ENCODE results near the gene TPRG1L. TPM values are rescaled to one million over a fixed set of nuclear protein-coding genes. Genes with fewer than 3 reads are reported as not detected.

TPRG1L gene
- total and polyA plus RNA-seq, 5 donors = 35.8 to 51.4 (median 46.6) TPM

DNA sequence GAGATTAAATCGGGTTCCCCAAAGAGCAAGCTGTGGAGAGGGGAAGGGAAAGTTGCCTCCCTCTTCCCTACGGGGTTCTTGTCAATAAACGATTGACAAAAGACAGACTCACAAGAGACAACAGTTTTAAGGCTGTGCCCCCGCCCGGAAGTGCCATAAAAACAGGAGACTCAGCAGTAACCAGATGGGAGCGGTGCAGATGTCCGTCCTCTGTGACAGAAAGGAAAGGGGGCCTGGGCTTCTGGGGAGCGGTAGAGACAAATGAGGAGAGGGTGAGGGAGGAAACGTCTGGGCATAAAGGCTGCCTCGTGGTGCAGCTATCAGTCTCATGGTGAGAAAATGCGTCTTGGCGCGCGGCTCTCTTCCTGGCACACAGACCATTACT lies 33.4 kb downstream of the TPRG1L start:
- peak in 1 of 3 donors; percentile 2 for DNase-seq
- Histone ChIP-seq H3K27me3 (ENCODE audit: control insufficient read depth, insufficient read depth) (no peaks in the 10 kb centered on the region), H3K27ac (ENCODE audit: low read length) (no peak overlapping the region), H3K4me3 (ENCODE audit: low read length) (no peak overlapping the region), H3K9me3 (ENCODE audit: control insufficient read depth, low read length) (no peaks in the 10 kb centered on the region), H3K4me1 (ENCODE audit: control insufficient read depth, insufficient read depth, low read length) (no peaks in the 10 kb centered on the region)
- WGBS = 58% methylated on average over 14 of the region's 14 CpGs
- ATAC-seq = no peak
- intact Hi-C loops (cut with DNase I) = no loop called here

DNA sequence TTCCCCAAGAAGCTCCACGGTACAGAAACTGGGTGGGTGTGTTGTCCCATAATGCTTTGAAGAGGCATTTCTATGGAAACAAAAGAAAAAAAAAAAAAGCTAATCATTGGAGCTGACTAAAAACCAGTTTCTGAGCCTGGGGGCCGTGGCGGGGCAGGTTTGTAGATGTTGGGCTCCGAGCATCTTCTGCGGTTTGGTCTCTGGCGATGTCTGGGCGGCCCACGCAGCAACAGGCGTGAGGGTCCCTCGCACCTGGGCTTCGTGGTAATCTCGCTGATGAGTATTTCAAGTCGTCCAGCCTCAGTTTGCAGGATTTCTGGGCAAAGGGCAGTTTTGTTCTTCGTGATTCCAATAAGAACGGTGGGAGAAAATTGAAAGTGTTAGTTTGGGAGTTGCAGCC lies 34.3 kb downstream of the TPRG1L start:
- H3K27me3 ChIP-seq (ENCODE audit: control insufficient read depth, insufficient read depth) = no peaks in the 10 kb centered on the region
- H3K4me1 ChIP-seq (ENCODE audit: control insufficient read depth, insufficient read depth, low read length) = no peaks in the 10 kb centered on the region
- ATAC-seq = no peak
- intact Hi-C loops (cut with DNase I) = no loop called here
- no peak for DNase-seq
- H3K9me3 ChIP-seq (ENCODE audit: control insufficient read depth, low read length) = no peaks in the 10 kb centered on the region
- no peak overlapping the region for H3K4me3 ChIP-seq (ENCODE audit: low read length)
- no peak overlapping the region for H3K27ac ChIP-seq (ENCODE audit: low read length)
- 81% methylated on average over 15 of the region's 15 CpGs for WGBS

DNA sequence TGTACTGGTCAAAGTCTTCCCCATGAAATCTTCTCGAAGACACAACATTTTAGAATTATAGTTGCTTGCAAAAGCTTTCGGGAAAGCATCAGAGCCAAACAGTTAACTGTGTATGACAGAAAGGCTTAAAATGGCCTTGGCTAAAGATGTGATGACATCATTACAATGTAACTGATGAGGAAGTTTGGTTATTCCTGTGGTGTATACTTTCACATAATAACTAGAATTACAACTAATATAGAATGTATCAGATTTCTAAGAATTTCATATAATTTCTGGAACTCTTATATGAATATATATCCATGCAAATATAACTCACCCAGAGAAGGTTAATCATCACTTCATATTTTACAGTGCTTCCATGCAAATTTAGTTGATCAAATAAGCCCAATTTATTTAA lies 35.9 kb downstream of the TPRG1L start:
- H3K4me1 ChIP-seq (ENCODE audit: control insufficient read depth, insufficient read depth, low read length) = no peaks in the 10 kb centered on the region
- no peaks in the 10 kb centered on the region for H3K9me3 ChIP-seq (ENCODE audit: control insufficient read depth, low read length)
- intact Hi-C loops (cut with DNase I) = no loop called here
- 70% methylated on average over 2 of the region's 2 CpGs for WGBS
- ATAC-seq (no peak), DNase-seq (no peak)
- no peaks in the 10 kb centered on the region for H3K27me3 ChIP-seq (ENCODE audit: control insufficient read depth, insufficient read depth)
- H3K27ac ChIP-seq (ENCODE audit: low read length) = no peak overlapping the region
- H3K4me3 ChIP-seq (ENCODE audit: low read length) = no peak overlapping the region

DNA sequence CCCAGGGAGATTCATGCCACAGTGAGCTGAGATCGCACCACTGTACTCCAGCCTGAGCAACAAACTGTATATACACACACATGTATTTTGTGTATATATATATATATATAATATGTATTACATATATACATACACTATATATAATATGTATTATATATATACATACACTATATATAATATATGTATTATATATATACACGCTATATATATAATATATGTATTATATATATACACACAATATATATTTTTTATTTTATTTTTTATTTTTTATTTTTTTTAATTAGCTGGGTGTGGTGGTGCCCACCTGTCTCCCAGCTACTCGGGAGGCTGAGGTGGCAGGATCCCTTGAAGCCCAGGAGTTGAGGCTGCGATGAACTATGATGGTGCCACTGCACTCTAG lies 36.8 kb downstream of the TPRG1L start:
- Histone ChIP-seq H3K4me3 (ENCODE audit: low read length) (no peak overlapping the region), H3K9me3 (ENCODE audit: control insufficient read depth, low read length) (no peaks in the 10 kb centered on the region), H3K4me1 (ENCODE audit: control insufficient read depth, insufficient read depth, low read length) (no peaks in the 10 kb centered on the region), H3K27me3 (ENCODE audit: control insufficient read depth, insufficient read depth) (no peaks in the 10 kb centered on the region), H3K27ac (ENCODE audit: low read length) (no peak overlapping the region)
- intact Hi-C loops (cut with DNase I) = no loop called here
- 97% methylated on average over 4 of the region's 4 CpGs for WGBS
- no peak for ATAC-seq
- no peak for DNase-seq

DNA sequence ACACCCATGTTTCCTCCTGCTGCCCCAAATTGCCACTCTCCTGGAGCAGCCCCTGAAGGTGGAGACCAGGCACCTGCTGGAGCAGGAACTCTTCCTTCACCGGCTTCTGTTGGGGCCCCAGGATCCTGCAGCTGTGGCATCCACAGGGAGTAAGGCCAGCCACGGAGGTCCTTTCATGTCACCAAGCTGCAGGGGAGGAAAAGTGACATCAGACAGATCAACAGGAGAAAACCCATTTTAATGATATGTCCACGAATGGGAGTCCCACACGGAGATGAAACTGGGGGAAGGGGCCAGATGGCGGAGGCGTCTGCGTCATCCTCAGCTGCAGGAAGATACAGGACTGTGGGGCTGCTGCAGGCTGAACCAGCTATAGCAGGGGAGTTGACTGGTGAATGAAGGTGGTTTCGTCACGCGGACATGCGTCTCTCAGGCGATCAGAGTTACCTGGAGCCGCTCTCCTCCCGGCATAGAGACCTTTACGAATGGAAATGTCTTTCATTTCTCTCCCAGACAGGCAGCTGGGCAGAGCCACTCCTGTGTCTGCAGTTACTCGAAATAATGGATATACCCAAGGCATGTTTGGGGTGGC lies 37.4 kb downstream of the TPRG1L start:
- H3K9me3 ChIP-seq (ENCODE audit: control insufficient read depth, low read length) = no peaks in the 10 kb centered on the region
- no peaks in the 10 kb centered on the region for H3K4me1 ChIP-seq (ENCODE audit: control insufficient read depth, insufficient read depth, low read length)
- DNase-seq = no peak
- no peak overlapping the region for H3K27ac ChIP-seq (ENCODE audit: low read length)
- no peak for ATAC-seq
- 82% methylated on average over 16 of the region's 16 CpGs for WGBS
- H3K27me3 ChIP-seq (ENCODE audit: control insufficient read depth, insufficient read depth) = no peaks in the 10 kb centered on the region
- intact Hi-C loops (cut with DNase I) = no loop called here
- no peak overlapping the region for H3K4me3 ChIP-seq (ENCODE audit: low read length)

DNA sequence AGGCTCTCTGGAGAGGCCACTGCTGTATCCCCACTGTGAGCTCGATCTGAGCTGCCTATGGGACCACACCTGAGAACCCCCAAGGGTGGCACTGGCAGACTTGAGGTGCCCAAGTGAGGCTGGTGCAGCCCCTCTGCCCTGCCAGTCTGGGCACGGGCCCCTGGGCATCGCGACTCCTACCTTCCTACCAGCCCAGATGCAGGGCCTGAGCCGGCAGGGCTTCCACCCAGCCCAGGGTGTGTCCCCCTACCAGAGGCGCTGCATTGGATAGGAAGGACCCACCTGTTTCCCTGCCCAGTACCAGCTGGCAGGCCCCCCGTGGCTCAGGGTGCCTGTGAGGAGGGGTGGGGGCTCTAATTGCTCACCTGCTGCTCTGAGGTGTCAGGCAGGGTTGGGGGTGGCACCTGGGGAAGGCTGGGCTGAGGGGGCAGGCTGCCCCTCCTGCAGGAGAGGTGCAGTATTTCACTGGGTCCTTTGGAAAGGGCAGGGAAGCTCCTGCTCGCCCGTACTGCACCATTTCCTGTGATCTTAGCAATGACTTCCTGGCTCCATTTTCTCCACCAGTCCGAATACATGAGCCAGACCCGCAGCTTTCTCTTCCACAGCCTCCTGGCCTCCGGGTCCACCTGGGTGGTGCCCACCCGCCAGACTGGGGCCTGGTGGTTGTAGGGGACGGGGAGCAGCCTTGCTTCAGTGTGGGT lies 39.3 kb downstream of the TPRG1L start:
- H3K9me3 ChIP-seq (ENCODE audit: control insufficient read depth, low read length) = no peaks in the 10 kb centered on the region
- intact Hi-C loops (cut with DNase I) = no loop called here
- H3K4me3 ChIP-seq (ENCODE audit: low read length) = no peak overlapping the region
- ATAC-seq = no peak
- no peaks in the 10 kb centered on the region for H3K27me3 ChIP-seq (ENCODE audit: control insufficient read depth, insufficient read depth)
- H3K4me1 ChIP-seq (ENCODE audit: control insufficient read depth, insufficient read depth, low read length) = no peaks in the 10 kb centered on the region
- H3K27ac ChIP-seq (ENCODE audit: low read length) = no peak overlapping the region
- WGBS = 77% methylated on average over 14 of the region's 14 CpGs
- DNase-seq = peak in 2 of 3 donors; percentile 13 to 17

DNA sequence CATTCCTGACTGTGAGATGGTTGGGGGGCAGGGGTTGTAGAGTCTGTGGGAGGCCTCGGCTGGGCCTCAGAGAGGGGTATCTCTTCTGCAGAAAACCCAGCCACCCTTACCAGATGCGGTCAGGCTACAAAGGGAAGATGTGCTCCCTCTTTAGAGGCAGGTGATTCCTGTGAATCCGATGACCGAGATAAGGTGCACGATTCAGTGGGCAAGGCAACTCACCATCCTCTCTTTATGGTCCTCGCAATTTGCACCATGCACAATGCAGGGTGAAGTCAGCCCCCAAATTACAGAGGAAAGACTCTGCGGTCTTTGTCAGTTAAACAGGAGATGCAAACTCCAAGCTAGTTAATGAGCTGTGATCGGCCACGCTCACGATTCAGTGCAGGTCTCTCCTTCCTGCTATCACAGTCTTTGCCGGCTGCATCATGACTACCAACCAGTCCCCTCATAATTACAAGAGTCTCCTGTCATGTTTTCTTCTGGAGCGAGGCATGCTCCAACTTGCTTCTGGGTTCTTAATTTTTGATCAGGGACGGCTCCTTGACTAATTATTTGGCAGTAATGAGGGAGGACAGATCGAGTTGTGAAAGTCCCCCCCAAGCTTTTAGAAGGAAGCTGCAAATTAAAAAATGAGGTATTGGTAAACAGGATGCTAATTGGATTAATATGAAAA lies 40.0 kb downstream of the TPRG1L start:
- intact Hi-C loops (cut with DNase I) = no loop called here
- no peak for ATAC-seq
- no peaks in the 10 kb centered on the region for H3K9me3 ChIP-seq (ENCODE audit: control insufficient read depth, low read length)
- no peaks in the 10 kb centered on the region for H3K27me3 ChIP-seq (ENCODE audit: control insufficient read depth, insufficient read depth)
- DNase-seq = peak in 2 of 3 donors; percentile 3 to 6
- H3K4me1 ChIP-seq (ENCODE audit: control insufficient read depth, insufficient read depth, low read length) = no peaks in the 10 kb centered on the region
- H3K4me3 ChIP-seq (ENCODE audit: low read length) = no peak overlapping the region
- H3K27ac ChIP-seq (ENCODE audit: low read length) = no peak overlapping the region
- WGBS = 87% methylated on average over 14 of the region's 14 CpGs

DNA sequence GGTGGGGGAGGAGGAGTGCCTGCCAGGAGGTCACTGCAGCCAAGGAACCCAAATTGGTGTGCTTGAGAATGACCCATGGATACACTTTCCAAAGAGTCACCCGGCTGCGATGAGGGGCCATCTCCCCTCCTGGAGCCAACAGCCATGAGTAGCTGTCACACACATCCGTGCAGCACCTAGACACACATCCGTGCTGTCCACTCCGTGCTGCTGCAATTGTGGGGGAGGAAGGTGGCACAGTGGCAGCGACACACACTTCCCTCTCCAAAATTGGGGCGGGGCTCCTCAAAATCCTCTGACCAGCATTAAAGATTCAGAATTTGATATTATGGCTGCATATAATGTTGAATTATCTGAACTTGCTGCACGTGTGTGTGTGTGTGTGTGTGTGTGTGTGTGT lies 43.3 kb downstream of the TPRG1L start:
- Histone ChIP-seq H3K27me3 (ENCODE audit: control insufficient read depth, insufficient read depth) (no peaks in the 10 kb centered on the region), H3K4me1 (ENCODE audit: control insufficient read depth, insufficient read depth, low read length) (no peaks in the 10 kb centered on the region), H3K4me3 (ENCODE audit: low read length) (no peak overlapping the region), H3K27ac (ENCODE audit: low read length) (no peak overlapping the region), H3K9me3 (ENCODE audit: control insufficient read depth, low read length) (no peaks in the 10 kb centered on the region)
- intact Hi-C loops (cut with DNase I) = no loop called here
- 74% methylated on average over 8 of the region's 8 CpGs for WGBS
- ATAC-seq (no peak), DNase-seq (peak in 2 of 3 donors; percentile 6 to 24)

DNA sequence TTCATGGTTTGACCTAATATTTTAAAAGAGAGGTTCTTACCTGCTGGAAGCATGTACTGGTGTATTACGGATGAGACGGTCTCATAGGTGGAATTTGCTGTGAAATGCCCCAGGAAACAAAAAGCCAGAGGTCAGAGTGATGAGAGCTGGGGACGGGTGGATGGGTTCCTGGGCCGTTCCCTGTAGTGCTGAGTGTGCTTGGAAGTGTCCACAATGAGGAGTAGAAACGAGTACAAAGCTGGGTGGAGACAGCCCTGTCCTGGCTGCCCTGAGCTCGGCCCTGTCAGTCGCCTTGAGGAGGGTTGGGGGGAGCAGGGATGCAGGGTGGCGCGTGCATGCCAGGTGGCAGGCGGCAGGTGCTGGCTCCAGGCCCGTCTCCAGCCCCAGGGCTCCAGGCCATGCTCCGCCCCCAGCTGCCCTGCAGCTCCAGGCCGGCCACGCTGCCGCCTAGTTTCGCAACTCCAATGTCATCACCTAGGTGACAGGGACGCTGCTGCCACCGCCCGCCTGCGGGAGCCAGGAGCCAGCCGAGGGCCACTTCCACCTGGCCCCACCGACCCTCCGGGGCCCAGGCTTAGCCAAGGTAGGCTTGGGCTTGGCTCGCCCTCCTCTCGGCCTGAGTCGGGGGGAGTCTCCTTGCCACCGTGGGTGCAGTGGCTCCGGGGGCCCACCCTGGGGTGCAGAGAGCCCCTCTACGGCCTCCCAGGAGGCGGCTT lies 43.9 kb downstream of the TPRG1L start:
- no peaks in the 10 kb centered on the region for H3K4me1 ChIP-seq (ENCODE audit: control insufficient read depth, insufficient read depth, low read length)
- peak; percentile 71 to 89 (median 89) for DNase-seq
- H3K27me3 ChIP-seq (ENCODE audit: control insufficient read depth, insufficient read depth) = no peaks in the 10 kb centered on the region
- intact Hi-C loops (cut with DNase I) = no loop called here
- no peak overlapping the region for H3K27ac ChIP-seq (ENCODE audit: low read length)
- no peaks in the 10 kb centered on the region for H3K9me3 ChIP-seq (ENCODE audit: control insufficient read depth, low read length)
- 28% methylated on average over 30 of the region's 30 CpGs for WGBS
- H3K4me3 ChIP-seq (ENCODE audit: low read length) = no peak overlapping the region
- peak; percentile 82 to 86 for ATAC-seq

DNA sequence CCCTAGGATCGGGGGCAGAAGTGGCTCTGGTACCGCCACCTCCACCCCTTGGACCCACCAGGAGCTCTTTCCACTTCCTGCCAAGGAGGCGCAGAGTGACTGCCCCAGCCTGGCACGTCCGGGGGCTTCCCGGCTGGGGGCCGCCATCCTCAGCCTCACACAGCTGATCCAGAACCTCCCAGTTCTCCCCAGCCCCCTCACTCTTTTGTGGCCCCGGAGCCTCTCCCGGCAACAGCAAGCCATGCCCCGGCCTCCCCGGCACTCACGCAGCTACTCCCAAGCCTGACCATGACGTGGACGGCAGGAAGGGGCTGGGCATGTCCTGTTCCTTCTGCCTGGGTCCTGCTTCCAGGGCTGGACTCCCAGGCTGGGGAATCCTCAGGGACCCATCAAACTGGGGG lies 44.6 kb downstream of the TPRG1L start:
- peak in 1 of 2 donors; percentile 42 for ATAC-seq

DNA sequence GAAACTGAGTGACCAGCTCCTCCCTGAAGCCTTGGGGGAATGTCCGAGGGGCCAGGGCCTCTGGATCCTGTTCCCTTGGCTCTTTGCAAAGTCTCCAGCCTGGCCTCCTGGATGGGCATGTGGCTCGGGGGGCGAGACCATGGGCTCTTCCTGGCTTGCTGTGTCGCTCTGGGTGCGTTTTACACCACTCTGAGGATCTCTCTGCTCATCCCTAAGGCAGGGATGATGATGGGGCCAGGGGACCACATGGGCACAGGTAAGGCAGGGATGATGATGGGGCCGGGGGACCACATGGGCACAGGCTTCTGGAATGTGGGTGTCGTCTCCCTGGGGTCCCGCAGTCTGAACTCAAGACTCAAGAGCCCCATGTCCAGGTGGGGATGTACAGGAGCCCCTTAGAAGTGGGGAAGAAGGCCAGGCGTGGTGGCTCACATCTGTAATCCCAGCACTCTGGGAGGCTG lies 45.2 kb downstream of the TPRG1L start:
- DNase-seq = peak in 2 of 3 donors; percentile 5 to 11
- no peaks in the 10 kb centered on the region for H3K4me1 ChIP-seq (ENCODE audit: control insufficient read depth, insufficient read depth, low read length)
- H3K27me3 ChIP-seq (ENCODE audit: control insufficient read depth, insufficient read depth) = no peaks in the 10 kb centered on the region
- intact Hi-C loops (cut with DNase I) = no loop called here
- no peak overlapping the region for H3K4me3 ChIP-seq (ENCODE audit: low read length)
- 92% methylated on average over 9 of the region's 9 CpGs for whole genome bisulfite sequencing
- H3K27ac ChIP-seq (ENCODE audit: low read length) = no peak overlapping the region
- no peak for ATAC-seq
- H3K9me3 ChIP-seq (ENCODE audit: control insufficient read depth, low read length) = no peaks in the 10 kb centered on the region

More for the DNA sequence above, 44.6 kb downstream of the TPRG1L start:
- H3K27ac ChIP-seq (ENCODE audit: low read length) = no peak overlapping the region
- no peaks in the 10 kb centered on the region for H3K9me3 ChIP-seq (ENCODE audit: control insufficient read depth, low read length)
- peak in 2 of 3 donors; percentile 19 to 41 for DNase-seq
- 64% methylated on average over 14 of the region's 14 CpGs for WGBS
- no peaks in the 10 kb centered on the region for H3K27me3 ChIP-seq (ENCODE audit: control insufficient read depth, insufficient read depth)
- H3K4me3 ChIP-seq (ENCODE audit: low read length) = no peak overlapping the region
- intact Hi-C loops (cut with DNase I) = no loop called here
- no peaks in the 10 kb centered on the region for H3K4me1 ChIP-seq (ENCODE audit: control insufficient read depth, insufficient read depth, low read length)
